CD14-positive monocyte (primary cell): Measurements from ENCODE around the gene ATOH8. TPM values are rescaled to one million over a fixed set of nuclear protein-coding genes. Genes with fewer than 3 reads are reported as not detected.

ENCODE experiments used
- DNase-seq, 3 donors: peaks; one replicate each; pipeline ENCODE4 v3.0.0-alpha.2; 2011 to 2022
- H2AFZ ChIP-seq: 2 replicates; pipeline ENCODE4 v1.6.0; 2012; ENCODE audit warnings: mild to moderate bottlenecking, low read depth, low read length, inconsistent platforms; ENCODE audit not compliant: insufficient read depth, poor library complexity, severe bottlenecking
- H3K27ac ChIP-seq, 2 donors: 1 replicate in 1 of 2; 2 replicates in 1 of 2; pipeline ENCODE4 v1.5.1; 2012 to 2013; ENCODE audit warnings: low read length in 2 of 2, control low read depth in 1 of 2, inconsistent platforms in 1 of 2, low read depth in 1 of 2, mild to moderate bottlenecking in 1 of 2
- H3K27me3 ChIP-seq, 2 donors: one replicate each; pipeline versions ENCODE4 v1.6.0 to v1.6.1; 2011 to 2013; ENCODE audit warnings: low read length in 2 of 2; ENCODE audit not compliant: control insufficient read depth in 2 of 2, insufficient read depth in 2 of 2
- H3K36me3 ChIP-seq, 2 donors: replicated peaks in 1 of 2; 1 replicate in 1 of 2; 2 replicates in 1 of 2; pipeline versions ENCODE4 v1.5.1 to v1.6.1; 2012 to 2013; ENCODE audit warnings: low read length in 2 of 2, control low read depth in 1 of 2, inconsistent platforms in 1 of 2, mild to moderate bottlenecking in 1 of 2; ENCODE audit not compliant: insufficient read depth in 2 of 2, control insufficient read depth in 1 of 2
- H3K4me1 ChIP-seq, 2 donors: 1 replicate in 1 of 2; 2 replicates in 1 of 2; pipeline versions ENCODE4 v1.5.1 to v1.6.1; 2012 to 2013; ENCODE audit warnings: low read length in 2 of 2, control low read depth in 1 of 2, inconsistent platforms in 1 of 2, mild to moderate bottlenecking in 1 of 2, moderate library complexity in 1 of 2; ENCODE audit not compliant: insufficient read depth in 2 of 2, control insufficient read depth in 1 of 2
- H3K4me2 ChIP-seq: replicated peaks from 2 replicates; pipeline ENCODE3; 2012; ENCODE audit warnings: low read length, moderate library complexity, mild to moderate bottlenecking; ENCODE audit not compliant: poor library complexity, severe bottlenecking; ENCODE audit errors: extremely low read depth
- H3K4me3 ChIP-seq, 3 experiments: fragments of 200-600 bp in 1 of 3; sonication (generic) in 1 of 3; replicated peaks in 1 of 3; 1 replicate in 2 of 3; 2 replicates in 1 of 3; pipeline ENCODE4 v1.5.1; 2011 to 2013; ENCODE audit warnings: low read length in 3 of 3, mild to moderate bottlenecking in 3 of 3, control low read depth in 2 of 3, low read depth in 2 of 3, inconsistent platforms in 1 of 3, moderate library complexity in 1 of 3
- H3K79me2 ChIP-seq: 2 replicates; pipeline ENCODE4 v1.6.0; 2012; ENCODE audit warnings: mild to moderate bottlenecking, control low read depth, inconsistent platforms, low read length, moderate library complexity; ENCODE audit not compliant: insufficient read depth
- H3K9ac ChIP-seq: 2 replicates; pipeline ENCODE4 v1.6.0; 2017; ENCODE audit warnings: low read length, mild to moderate bottlenecking; ENCODE audit not compliant: insufficient read depth, poor library complexity, severe bottlenecking
- H3K9me3 ChIP-seq, 2 donors: replicated peaks in 1 of 2; 1 replicate in 1 of 2; 2 replicates in 1 of 2; pipeline versions ENCODE4 v1.5.1 to v1.6.1; 2012 to 2013; ENCODE audit warnings: low read length in 2 of 2, control low read depth in 1 of 2; ENCODE audit not compliant: control insufficient read depth in 1 of 2, insufficient read depth in 1 of 2
- H4K20me1 ChIP-seq: 2 replicates; pipeline ENCODE4 v1.6.0; 2012; ENCODE audit warnings: mild to moderate bottlenecking, low read length, control low read depth, moderate library complexity; ENCODE audit not compliant: insufficient read depth
- H3K27ac Mint-ChIP-seq, 7 donors: one replicate each; pipeline ENCODE4 v1.8.0; 2020; ENCODE audit warnings: mild to moderate bottlenecking in 7 of 7, mixed read lengths in 7 of 7, moderate library complexity in 6 of 7, inconsistent platforms in 2 of 7
- H3K27me3 Mint-ChIP-seq, 3 donors: one replicate each; pipeline ENCODE4 v1.8.0; 2021 to 2022; ENCODE audit warnings: low read depth in 3 of 3, mild to moderate bottlenecking in 3 of 3, mixed read lengths in 3 of 3, moderate library complexity in 3 of 3, inconsistent platforms in 1 of 3
- H3K36me3 Mint-ChIP-seq, 2 donors: one replicate each; pipeline ENCODE4 v1.8.0; 2020; ENCODE audit warnings: mixed read lengths in 2 of 2, inconsistent platforms in 1 of 2, mild to moderate bottlenecking in 1 of 2
- H3K4me1 Mint-ChIP-seq: one replicate; pipeline ENCODE4 v1.8.0; 2020; ENCODE audit warnings: mild to moderate bottlenecking, mixed read lengths
- H3K4me3 Mint-ChIP-seq, 2 donors: one replicate each; pipeline ENCODE4 v1.8.0; 2020; ENCODE audit warnings: mild to moderate bottlenecking in 2 of 2, mixed read lengths in 2 of 2, moderate library complexity in 1 of 2
- H3K9me3 Mint-ChIP-seq, 7 donors: one replicate each; pipeline ENCODE4 v1.8.0; 2020 to 2022; ENCODE audit warnings: mixed read lengths in 7 of 7, mild to moderate bottlenecking in 6 of 7, moderate library complexity in 6 of 7, inconsistent platforms in 2 of 7
- CTCF ChIP-seq: fragments of 200-600 bp; IDR thresholded peaks from one replicate; pipeline ENCODE4 v1.8.0; 2022; ENCODE audit warnings: antibody characterized with exemption, mild to moderate bottlenecking
- WGBS: methylation state at CpG from one replicate; pipeline ENCODE4 v1.1.5; 2013; ENCODE audit warnings: missing lambda C conversion rate; ENCODE audit not compliant: insufficient coverage; 5-methylcytosine and 5-hydroxymethylcytosine counted together
- intact Hi-C, 2 donors: fragments of 100-400 bp; cut with micrococcal nuclease; formaldehyde crosslinking; loops; one replicate each; pipeline versions ENCODE4 v1.15.0 to v1.15.1; 2023
- polyA plus RNA-seq, 3 donors: library from polyadenylated mRNA; depleted of rRNA in 1 of 3; unstranded in 2 of 3; stranded (reverse) in 1 of 3; fragments of 300-500 nt in 2 of 3; fragments of >200 nt in 1 of 3; fragmentation: Illumina TruSeq in 2 of 3; gene quantifications; 1 replicate in 2 of 3; 2 replicates in 1 of 3; pipeline ENCODE4 v1.2.3, GENCODE V29; 2012 to 2021

The ATOH8 gene
- polyA plus RNA-seq, 3 donors, result 2.0 to 3.9 (median 2.1) TPM

GRCh38 chr2:85766229-85766628, 12.4 kb downstream of the ATOH8 start:
- no peaks in the 10 kb centered on the region for H3K36me3 ChIP-seq
- Mint-ChIP-seq H3K27me3 (peaks cover 22 to 41% (median 39%) of the 10 kb centered on the region in 3 donors), H3K36me3 (peaks cover 18 to 22% of the 10 kb centered on the region in 2 donors), H3K27ac (no peak overlapping the region), H3K4me1 (peaks cover 20% of the 10 kb centered on the region), H3K4me3 (peak overlapping the region in 1 of 2 donors; percentile 48), H3K9me3 (peaks cover 0 to 2% (median 0%) of the 10 kb centered on the region in 7 donors)
- H3K27me3 ChIP-seq, result peaks cover 3 to 36% of the 10 kb centered on the region in 2 donors
- 39% methylated on average over 4 of the region's 7 CpGs for WGBS
- H2AFZ ChIP-seq, result no peak overlapping the region
- TF ChIP-seq CTCF, result no peak
- H3K27ac ChIP-seq, result no peak overlapping the region
- H4K20me1 ChIP-seq, result peaks cover 15% of the 10 kb centered on the region
- peaks cover 12 to 16% of the 10 kb centered on the region in 2 donors for H3K4me1 ChIP-seq
- DNase-seq, result no peak
- no peaks in the 10 kb centered on the region for H3K79me2 ChIP-seq
- H3K9me3 ChIP-seq, result no peaks in the 10 kb centered on the region
- no peak overlapping the region for H3K4me2 ChIP-seq
- no peak overlapping the region for H3K9ac ChIP-seq
- no peak overlapping the region for H3K4me3 ChIP-seq
- intact Hi-C loops, result no loop called here

- DNase-seq, result no peak
- H3K4me1 ChIP-seq, result peaks cover 20 to 27% of the 10 kb centered on the region in 2 donors
- H3K4me2 ChIP-seq, result no peak overlapping the region
- no peak overlapping the region for H3K9ac ChIP-seq
- peaks cover 3 to 51% of the 10 kb centered on the region in 2 donors for H3K27me3 ChIP-seq
- H3K9me3 ChIP-seq, result no peaks in the 10 kb centered on the region
- H3K4me3 ChIP-seq, result no peak overlapping the region
- H3K36me3 Mint-ChIP-seq, result peaks cover 22 to 29% of the 10 kb centered on the region in 2 donors
- peak overlapping the region in 2 of 7 donors; percentile 25 to 62 for H3K27ac Mint-ChIP-seq
- peaks cover 15% of the 10 kb centered on the region for H4K20me1 ChIP-seq
- peaks cover 0 to 2% (median 0%) of the 10 kb centered on the region in 7 donors for H3K9me3 Mint-ChIP-seq
- H3K79me2 ChIP-seq, result no peaks in the 10 kb centered on the region
- WGBS, result 97% methylated on average over 8 of the region's 12 CpGs
- peaks cover 33% of the 10 kb centered on the region for H3K4me1 Mint-ChIP-seq
- TF ChIP-seq CTCF, result no peak
- intact Hi-C loops, result no loop called here
- no peak overlapping the region for H3K27ac ChIP-seq
- H3K36me3 ChIP-seq, result no peaks in the 10 kb centered on the region
- no peak overlapping the region for H2AFZ ChIP-seq
- H3K4me3 Mint-ChIP-seq, result no peak overlapping the region
- H3K27me3 Mint-ChIP-seq, result peaks cover 33 to 55% (median 49%) of the 10 kb centered on the region in 3 donors
Measured at GRCh38 chr2:85767803-85768665, 14.2 kb downstream of the ATOH8 start.
